ENCODE results near the gene CSAG3.
"Not testable (repeated sequence)": the region's sequence is repeated elsewhere in the genome, so short reads cannot be mapped to it uniquely, and the experiment has no call there.

The CSAG3 gene

DNA sequence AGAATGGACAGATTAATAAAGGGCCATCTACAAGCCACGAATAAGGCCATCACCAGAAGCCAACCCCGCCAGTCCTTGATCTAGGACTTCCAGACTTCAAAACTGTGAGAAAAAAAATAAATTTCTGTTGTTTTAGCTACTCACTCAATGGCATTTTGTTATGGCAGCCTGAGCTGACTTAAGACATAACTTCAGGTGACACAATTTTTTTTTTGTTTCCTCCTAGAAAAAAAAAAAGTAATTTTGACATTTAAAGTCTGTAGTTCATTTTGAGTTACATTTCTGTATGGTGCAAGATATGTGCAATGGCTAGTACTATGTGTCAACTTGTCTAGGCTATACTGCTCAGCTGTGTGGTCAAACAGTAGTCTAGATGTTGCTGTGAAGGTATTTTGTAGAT lies at the start of gene CSAG3:
Gene CSAG3, plus strand, starts transcription at position 301 of the 400 bp plus-strand sequence.
- DNase-seq (ENCODE audit: low spot score): not testable (repeated sequence)

- DNase-seq (ENCODE audit: low spot score): not testable (repeated sequence)
Observed at GRCh38 chrX:152713195-152713594, 45.8 kb upstream of the CSAG3 start.

DNA sequence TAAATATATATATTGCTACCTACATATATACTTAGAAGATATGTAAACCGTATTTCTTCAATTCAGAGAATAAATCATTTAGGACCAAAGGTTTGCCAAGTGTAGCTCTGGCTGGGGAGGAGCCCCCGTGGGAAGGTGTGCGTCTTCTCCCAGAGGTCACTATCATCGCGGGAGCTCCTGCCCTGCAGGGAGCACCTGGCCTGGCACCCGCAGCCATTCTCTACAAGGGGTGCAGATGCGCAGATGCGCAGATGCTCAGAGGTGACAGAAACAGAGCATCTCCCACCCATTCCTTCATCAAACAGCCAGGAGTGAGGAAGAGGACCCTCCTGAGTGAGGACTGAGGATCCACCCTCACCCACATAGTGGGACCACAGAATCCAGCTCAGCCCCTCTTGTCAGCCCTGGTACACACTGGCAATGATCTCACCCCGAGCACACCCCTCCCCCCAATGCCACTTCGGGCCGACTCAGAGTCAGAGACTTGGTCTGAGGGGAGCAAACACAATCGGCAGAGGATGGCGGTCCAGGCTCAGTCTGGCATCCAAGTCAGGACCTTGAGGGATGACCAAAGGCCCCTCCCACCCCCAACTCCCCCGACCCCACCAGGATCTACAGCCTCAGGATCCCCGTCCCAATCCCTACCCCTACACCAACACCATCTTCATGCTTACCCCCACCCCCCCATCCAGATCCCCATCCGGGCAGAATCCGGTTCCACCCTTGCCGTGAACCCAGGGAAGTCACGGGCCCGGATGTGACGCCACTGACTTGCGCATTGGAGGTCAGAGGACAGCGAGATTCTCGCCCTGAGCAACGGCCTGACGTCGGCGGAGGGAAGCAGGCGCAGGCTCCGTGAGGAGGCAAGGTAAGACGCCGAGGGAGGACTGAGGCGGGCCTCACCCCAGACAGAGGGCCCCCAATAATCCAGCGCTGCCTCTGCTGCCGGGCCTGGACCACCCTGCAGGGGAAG lies 44.9 kb upstream of the CSAG3 start, which contains the start of gene MAGEA2B:
Gene MAGEA2B, plus strand, starts transcription at position 814 of the 973 bp plus-strand sequence. CDS start 2,479 bp downstream, outside the sequence.
- not testable (repeated sequence) for DNase-seq (ENCODE audit: low spot score)

GRCh38 chrX:152725409-152725808 lies 33.6 kb upstream of the CSAG3 start:
- no peak for DNase-seq (ENCODE audit: low spot score)

GRCh38 chrX:152733261-152733975 lies 25.6 kb upstream of the CSAG3 start, which contains the start of the genes CSAG1 and MAGEA12:
Gene CSAG1, minus strand, starts transcription at chrX:152733721. Its CDS starts 1,261 bp downstream, at chrX:152732460.
Gene MAGEA12, plus strand, starts transcription at chrX:152733757. Its CDS starts 2,405 bp downstream, at chrX:152736162.
- DNase-seq (ENCODE audit: low spot score): no peak

DNA sequence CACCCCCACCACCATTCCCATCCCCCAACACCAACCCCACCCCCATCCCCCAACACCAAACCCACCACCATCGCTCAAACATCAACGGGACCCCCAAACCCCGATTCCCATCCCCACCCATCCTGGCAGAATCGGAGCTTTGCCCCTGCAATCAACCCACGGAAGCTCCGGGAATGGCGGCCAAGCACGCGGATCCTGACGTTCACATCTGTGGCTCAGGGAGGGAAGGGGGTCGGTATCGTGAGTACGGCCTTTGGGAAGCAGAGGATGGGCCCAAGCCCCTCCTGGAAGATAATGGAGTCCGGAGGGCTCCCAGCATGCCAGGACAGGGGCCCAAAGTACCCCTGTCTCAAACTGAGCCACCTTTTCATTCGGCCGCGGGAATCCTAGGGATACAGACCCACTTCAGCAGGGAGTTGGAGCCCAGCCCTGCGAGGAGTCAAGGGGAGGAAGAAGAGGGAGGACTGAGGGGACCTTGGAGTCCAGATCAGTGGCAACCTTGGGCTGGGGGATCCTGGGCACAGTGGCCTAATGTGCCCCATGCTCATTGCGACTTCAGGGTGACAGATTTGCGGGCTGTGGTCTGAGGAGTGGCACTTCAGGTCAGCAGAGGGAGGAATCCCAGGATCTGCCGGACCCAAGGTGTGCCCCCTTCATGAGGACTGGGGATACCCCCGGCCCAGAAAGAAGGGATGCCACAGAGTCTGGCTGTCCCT lies 24.7 kb upstream of the CSAG3 start:
- not testable (repeated sequence) for DNase-seq (ENCODE audit: low spot score)

GRCh38 chrX:152735101-152735500 lies 23.9 kb upstream of the CSAG3 start:
- DNase-seq (ENCODE audit: low spot score): no peak

- no peak for DNase-seq (ENCODE audit: low spot score)
Observed at GRCh38 chrX:152735860-152736511, 23.0 kb upstream of the CSAG3 start.

DNA sequence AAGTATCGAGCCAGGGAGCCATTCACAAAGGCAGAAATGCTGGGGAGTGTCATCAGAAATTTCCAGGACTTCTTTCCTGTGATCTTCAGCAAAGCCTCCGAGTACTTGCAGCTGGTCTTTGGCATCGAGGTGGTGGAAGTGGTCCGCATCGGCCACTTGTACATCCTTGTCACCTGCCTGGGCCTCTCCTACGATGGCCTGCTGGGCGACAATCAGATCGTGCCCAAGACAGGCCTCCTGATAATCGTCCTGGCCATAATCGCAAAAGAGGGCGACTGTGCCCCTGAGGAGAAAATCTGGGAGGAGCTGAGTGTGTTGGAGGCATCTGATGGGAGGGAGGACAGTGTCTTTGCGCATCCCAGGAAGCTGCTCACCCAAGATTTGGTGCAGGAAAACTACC lies 22.5 kb upstream of the CSAG3 start:
- DNase-seq (ENCODE audit: low spot score): not testable (repeated sequence)

DNA sequence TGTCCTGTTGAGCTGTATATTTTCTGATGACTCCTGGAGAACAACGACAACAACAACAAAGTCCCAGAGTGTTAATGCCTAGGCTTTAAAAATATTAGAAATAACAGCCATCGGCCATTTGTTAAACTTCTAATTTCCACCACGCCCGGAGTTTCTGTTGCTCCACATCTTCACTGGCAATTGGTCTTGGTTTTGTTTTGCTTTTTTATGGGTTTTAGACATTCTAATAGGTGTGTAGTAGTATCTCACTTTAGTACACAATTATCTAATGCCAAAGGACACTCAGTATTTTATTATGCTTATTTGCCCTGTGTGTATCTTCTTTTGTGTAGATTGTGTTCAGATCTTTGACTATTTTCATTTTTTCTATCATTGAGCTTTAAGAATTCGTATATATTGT lies 20.5 kb upstream of the CSAG3 start:
- DNase-seq (ENCODE audit: low spot score): no peak

GRCh38 chrX:152753686-152754650 lies 5.0 kb upstream of the CSAG3 start, which contains the start of gene MAGEA2:
Gene MAGEA2, minus strand, starts transcription at chrX:152753842. Its CDS starts 2,479 bp downstream, at chrX:152751363.
- DNase-seq (ENCODE audit: low spot score): not testable (repeated sequence)

- DNase-seq (ENCODE audit: low spot score): not testable (repeated sequence)
Observed at GRCh38 chrX:152754871-152755270, 4.1 kb upstream of the CSAG3 start.

GRCh38 chrX:152759544-152759943 lies 526 bp downstream of the CSAG3 start:
- not testable (repeated sequence) for DNase-seq (ENCODE audit: low spot score)

GRCh38 chrX:152761582-152761981 lies 2.6 kb downstream of the CSAG3 start:
- DNase-seq (ENCODE audit: low spot score): not testable (repeated sequence)

GRCh38 chrX:152766562-152766961 lies 7.5 kb downstream of the CSAG3 start:
- DNase-seq (ENCODE audit: low spot score): not testable (repeated sequence)

DNA sequence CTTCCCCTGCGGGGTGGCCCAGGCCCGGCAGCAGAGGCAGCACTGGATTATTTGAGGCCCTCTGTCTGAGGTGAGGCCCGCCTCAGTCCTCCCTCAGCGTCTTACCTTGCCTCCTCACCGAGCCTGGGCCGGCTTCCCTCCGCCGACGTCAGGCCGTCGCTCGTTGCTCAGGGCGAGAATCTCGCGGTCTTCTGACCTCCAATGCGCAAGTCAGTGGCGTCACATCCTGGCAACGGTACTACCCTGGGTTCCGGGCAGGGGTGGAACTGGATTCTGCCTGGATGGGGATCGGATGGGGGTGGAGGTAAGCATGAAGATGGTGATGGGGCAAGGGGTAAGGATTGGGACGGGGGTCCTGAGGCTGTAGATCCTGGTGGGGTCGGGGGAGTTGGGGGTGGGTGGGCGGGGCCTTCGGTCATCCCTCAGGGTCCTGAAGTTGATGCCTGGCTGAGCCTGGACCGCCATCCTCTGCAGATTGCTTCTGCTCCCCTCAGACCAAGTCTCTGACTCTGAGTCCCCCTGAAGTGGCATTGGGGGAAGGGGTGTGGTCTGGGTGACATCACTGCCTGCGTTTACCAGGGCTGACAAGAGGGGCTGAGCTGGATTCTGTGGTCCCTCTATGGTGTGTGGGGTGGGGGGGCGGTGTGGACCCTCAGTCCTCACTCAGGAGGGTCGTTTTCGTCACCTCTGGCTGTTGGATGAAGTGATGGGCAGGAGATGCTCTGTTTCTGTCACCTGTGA lies 10.7 kb downstream of the CSAG3 start, which contains the start of gene MAGEA6:
Gene MAGEA6, minus strand, starts transcription at position 141 of the 741 bp plus-strand sequence. CDS start 2,039 bp downstream, outside the sequence.
- DNase-seq (ENCODE audit: low spot score): not testable (repeated sequence)

- DNase-seq (ENCODE audit: low spot score): not testable (repeated sequence)
Observed at GRCh38 chrX:152787062-152787461, 28.0 kb downstream of the CSAG3 start.

GRCh38 chrX:152798945-152799344 lies 39.9 kb downstream of the CSAG3 start:
- no peak for DNase-seq (ENCODE audit: low spot score)

DNA sequence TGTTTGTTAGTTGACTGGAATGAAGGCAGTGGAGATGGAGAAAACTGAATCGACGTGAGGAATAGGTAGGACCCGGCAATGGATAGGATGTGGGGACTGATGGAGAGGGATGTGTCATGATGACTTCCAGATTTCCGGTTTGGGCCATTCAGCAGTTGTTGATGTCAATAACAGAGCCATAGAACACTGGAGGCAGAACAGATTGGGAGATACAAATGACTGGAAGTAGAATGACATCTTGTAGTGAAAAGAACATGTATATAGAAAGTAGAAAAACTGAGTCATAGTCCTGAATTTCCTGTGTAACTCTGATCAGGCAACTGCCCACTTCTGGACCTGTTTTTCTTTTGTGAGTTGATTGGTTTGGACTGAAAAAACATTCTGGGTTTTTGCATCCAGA lies 47.0 kb downstream of the CSAG3 start:
- DNase-seq (ENCODE audit: low spot score): no peak

Data from AG08396 (cell line).